NCI-H1092 treated with DMSO at 0.1 percent for 48 hours (cell line): ENCODE results near the gene TBCA.

ENCODE experiments used
- DNase-seq: peaks from one replicate; lab custom pipeline; 2025; lab: John Stamatoyannopoulos, UW

The TBCA gene

GRCh38 chr5:77642738-77643653 is 133.1 kb downstream of the TBCA start:
- no peak for DNase-seq

- no peak for DNase-seq
Measured at GRCh38 chr5:77641963-77642737, 134.0 kb downstream of the TBCA start.

- DNase-seq = no peak
Measured at GRCh38 chr5:77641397-77641943, 134.7 kb downstream of the TBCA start.
